ENCODE data around the gene NPHP4.

DNA sequence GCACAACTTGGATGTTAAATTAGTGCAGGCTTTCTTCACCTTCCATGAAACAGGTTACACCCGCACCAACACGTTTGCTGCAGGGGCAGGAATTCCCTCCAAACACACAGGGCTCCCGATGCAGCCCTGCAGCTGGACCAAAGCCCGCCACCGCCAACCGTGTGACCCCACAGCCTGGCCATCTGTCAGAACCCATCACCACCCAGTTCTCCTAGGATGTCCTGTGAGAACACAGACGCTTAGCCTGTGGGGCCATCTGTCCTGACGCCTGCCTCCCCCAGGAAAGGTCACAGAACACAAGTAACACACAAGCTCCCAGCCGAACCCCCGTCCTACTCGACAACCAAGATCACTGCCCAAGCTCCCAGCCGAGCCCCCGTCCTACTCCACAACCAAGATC, 108.1 kb downstream of the NPHP4 start:
- TF ChIP-seq, protein P1, sequence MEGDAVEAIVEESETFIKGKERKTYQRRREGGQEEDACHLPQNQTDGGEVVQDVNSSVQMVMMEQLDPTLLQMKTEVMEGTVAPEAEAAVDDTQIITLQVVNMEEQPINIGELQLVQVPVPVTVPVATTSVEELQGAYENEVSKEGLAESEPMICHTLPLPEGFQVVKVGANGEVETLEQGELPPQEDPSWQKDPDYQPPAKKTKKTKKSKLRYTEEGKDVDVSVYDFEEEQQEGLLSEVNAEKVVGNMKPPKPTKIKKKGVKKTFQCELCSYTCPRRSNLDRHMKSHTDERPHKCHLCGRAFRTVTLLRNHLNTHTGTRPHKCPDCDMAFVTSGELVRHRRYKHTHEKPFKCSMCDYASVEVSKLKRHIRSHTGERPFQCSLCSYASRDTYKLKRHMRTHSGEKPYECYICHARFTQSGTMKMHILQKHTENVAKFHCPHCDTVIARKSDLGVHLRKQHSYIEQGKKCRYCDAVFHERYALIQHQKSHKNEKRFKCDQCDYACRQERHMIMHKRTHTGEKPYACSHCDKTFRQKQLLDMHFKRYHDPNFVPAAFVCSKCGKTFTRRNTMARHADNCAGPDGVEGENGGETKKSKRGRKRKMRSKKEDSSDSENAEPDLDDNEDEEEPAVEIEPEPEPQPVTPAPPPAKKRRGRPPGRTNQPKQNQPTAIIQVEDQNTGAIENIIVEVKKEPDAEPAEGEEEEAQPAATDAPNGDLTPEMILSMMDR (conservative IDR thresholded peaks at IDR 0.05; ENCODE audit: low read length) = no peak
- no peak for TF ChIP-seq EZH2phosphoT487 (IDR thresholded peaks at IDR 0.05; ENCODE audit: borderline replicate concordance, low read depth, low read length)
